ENCODE data around the gene B4GALNT3.

The B4GALNT3 gene

DNA sequence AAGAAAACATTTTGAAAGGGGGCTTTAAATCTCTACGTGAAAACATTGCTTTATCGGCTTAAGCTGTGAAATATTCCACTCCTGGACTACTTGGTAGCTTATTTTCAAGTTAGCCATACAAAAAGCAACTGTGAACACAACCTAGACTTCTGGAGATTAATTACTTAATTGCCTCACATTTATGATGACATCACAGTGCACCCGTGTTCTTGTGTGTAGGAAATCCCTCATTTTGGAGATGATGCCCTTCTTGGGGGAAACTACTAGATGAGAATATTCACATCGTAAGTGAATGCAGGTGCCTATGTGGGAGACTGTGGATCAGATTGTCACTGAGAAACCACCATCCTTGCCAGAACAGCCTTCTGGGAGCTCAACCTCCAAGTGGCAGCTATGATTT, 10.5 kb upstream of the B4GALNT3 start:
- no peak for DNase-seq (ENCODE audit: low read depth)

DNA sequence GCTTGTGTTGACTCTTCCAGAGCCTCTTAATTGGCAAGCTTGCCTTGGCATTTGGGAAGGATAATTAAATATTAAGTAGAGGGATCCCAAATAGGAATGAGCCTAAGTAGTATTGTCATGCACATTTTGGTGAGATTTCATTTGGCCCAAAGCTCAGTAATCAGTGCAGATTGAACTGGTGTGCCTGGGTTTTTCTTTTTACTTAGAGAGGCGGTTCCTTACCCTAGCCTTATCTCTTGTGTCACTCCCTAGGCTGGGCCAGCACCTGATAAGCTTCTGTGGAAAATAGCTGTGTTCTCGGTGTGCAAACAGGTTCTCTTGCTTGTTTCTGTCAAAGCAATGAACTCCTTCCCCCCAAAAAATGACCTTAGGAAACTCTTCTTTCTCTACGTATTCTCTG, 9.3 kb upstream of the B4GALNT3 start:
- H3K4me3 ChIP-seq (ENCODE audit: low read length), result no peak overlapping the region
- DNase-seq (ENCODE audit: low read depth), result no peak
- TF ChIP-seq, protein P1, sequence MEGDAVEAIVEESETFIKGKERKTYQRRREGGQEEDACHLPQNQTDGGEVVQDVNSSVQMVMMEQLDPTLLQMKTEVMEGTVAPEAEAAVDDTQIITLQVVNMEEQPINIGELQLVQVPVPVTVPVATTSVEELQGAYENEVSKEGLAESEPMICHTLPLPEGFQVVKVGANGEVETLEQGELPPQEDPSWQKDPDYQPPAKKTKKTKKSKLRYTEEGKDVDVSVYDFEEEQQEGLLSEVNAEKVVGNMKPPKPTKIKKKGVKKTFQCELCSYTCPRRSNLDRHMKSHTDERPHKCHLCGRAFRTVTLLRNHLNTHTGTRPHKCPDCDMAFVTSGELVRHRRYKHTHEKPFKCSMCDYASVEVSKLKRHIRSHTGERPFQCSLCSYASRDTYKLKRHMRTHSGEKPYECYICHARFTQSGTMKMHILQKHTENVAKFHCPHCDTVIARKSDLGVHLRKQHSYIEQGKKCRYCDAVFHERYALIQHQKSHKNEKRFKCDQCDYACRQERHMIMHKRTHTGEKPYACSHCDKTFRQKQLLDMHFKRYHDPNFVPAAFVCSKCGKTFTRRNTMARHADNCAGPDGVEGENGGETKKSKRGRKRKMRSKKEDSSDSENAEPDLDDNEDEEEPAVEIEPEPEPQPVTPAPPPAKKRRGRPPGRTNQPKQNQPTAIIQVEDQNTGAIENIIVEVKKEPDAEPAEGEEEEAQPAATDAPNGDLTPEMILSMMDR (conservative IDR thresholded peaks at IDR 0.05; ENCODE audit: low read depth, low read length), result no peak

More for the DNA sequence above, 10.5 kb upstream of the B4GALNT3 start:
- TF ChIP-seq, protein P1 (conservative IDR thresholded peaks at IDR 0.05; ENCODE audit: low read depth, low read length), result no peak
- no peak overlapping the region for H3K4me3 ChIP-seq (ENCODE audit: low read length)

DNA sequence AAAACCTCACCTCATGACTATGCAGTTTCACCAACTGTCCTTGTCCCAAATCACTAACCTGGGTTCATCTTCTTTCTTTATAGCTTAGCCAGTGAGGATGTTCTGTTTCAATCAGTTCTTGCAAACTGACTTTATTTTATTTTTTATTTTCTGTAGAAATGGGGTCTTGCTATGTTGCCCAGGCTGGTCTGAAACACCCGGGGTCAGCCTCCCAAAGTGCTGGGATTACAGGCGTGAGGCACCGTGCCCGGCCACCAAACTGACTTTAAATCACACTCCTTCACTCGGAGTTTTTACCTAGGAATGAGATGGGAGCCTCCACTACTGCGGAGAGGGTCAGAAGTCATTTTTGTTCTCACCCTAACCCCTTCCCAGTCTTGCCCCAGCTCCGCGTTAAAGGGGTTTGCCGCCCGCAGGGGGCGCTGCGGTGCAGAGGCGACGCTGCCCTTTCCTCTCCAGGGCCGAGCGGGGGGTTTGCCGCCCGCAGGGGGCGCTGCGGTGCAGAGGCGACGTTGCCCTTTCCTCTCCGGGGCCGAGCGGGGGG, 7.0 kb upstream of the B4GALNT3 start:
- DNase-seq (ENCODE audit: low read depth), result no peak
- H3K4me3 ChIP-seq (ENCODE audit: low read length), result no peak overlapping the region
- TF ChIP-seq, protein P1 (conservative IDR thresholded peaks at IDR 0.05; ENCODE audit: low read depth, low read length), result no peak

DNA sequence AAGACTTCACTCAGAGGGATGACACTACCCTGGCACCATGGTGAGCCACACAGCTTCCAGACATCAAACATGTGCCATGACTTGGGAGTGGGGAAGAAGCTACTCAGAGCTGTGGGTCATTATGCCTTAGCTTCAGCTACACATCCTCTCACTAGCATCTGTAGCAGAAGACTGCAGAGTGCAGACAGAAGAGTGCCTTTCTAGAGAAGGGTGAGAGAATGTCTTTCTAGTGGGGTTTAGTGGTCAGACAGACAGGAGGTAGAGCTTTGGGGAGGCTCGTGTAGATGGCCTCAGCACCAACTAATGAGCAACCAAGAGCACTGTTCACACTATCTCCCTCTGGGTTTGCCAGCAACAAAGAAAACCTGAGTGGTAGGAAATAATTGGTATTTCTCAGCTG, 4.9 kb upstream of the B4GALNT3 start:
- TF ChIP-seq, protein P1 (conservative IDR thresholded peaks at IDR 0.05; ENCODE audit: low read depth, low read length), result no peak
- no peak for DNase-seq (ENCODE audit: low read depth)

DNA sequence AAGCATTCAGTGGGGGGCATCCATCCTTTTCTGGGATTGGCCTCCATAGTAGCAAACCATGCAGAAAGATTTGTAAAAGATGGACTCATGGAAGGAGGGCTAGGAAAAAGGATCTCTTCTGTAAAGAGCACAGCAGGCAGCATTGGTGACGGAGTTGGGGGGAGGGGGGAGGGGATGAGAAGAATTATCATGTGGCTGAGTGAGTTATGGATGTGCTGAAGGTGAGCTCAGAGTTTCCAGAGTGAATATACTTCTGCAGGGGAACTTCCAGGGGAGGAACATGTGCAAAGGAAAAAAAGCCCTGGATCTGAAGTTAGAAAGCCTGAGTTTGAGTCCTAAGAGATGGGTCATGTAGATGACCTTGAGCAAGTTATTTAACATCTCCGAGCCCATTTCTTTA, 3.9 kb upstream of the B4GALNT3 start:
- TF ChIP-seq, protein P1 (conservative IDR thresholded peaks at IDR 0.05; ENCODE audit: low read depth, low read length), result no peak
- no peak overlapping the region for H3K4me3 ChIP-seq (ENCODE audit: low read length)
- no peak for DNase-seq (ENCODE audit: low read depth)

More for the DNA sequence above, 4.9 kb upstream of the B4GALNT3 start:
- H3K4me3 ChIP-seq (ENCODE audit: low read length), result no peak overlapping the region

DNA sequence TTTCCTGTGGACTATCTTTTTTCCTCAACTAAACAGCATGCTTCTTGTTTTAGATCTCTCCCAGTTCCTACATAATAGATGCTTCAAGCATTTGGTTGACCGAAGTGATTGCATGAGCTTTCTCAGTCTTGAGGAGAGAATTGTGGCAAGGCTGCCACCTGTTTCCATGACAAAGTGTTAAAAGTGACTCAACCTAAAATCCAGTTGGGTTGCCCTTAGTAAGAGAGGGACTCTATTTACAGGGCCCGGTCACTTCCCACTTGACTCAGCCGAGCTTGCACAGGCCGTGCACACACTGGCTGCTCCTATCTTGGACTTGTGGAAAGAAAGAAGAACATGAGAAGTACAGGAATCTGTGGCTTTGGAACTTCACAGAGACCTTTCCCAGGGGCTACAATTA, 2.1 kb upstream of the B4GALNT3 start:
- no peak for DNase-seq (ENCODE audit: low read depth)

GRCh38 chr12:459050-459429, 699 bp upstream of the B4GALNT3 start:
- DNase-seq (ENCODE audit: low read depth), result no peak
- peak overlapping the region; percentile 60 for H3K4me3 ChIP-seq (ENCODE audit: low read length)
- TF ChIP-seq, protein P1 (conservative IDR thresholded peaks at IDR 0.05; ENCODE audit: low read depth, low read length), result no peak

More for the DNA sequence above, 2.1 kb upstream of the B4GALNT3 start:
- TF ChIP-seq, protein P1 (conservative IDR thresholded peaks at IDR 0.05; ENCODE audit: low read depth, low read length), result no peak
- H3K4me3 ChIP-seq (ENCODE audit: low read length), result no peak overlapping the region

Measured in retinal pigment epithelial cell (primary cell).